ENCODE data around the gene CAVIN1. TPM values are rescaled to one million over a fixed set of nuclear protein-coding genes. Genes with fewer than 3 reads are reported as not detected.
A peak's percentile ranks its signal among the peaks of the same experiment; 100 is the strongest.

Gene CAVIN1
- total RNA-seq, 2 donors from 2014 or later = 214 to 220 TPM

- no peak for TF ChIP-seq POLR2A (IDR thresholded peaks at IDR 0.05)
- Histone ChIP-seq H3K27ac (no peak overlapping the region), H3K9me3 (no peaks in the 10 kb centered on the region), H3K36me3 (no peaks in the 10 kb centered on the region), H3K4me3 (no peak overlapping the region), H3K27me3 (replicated peaks; ENCODE audit: insufficient read depth) (no peaks in the 10 kb centered on the region), H3K4me1 (replicated peaks) (no peaks in the 10 kb centered on the region)
- WGBS = 71% methylated on average over 7 of the region's 7 CpGs
- no peak for DNase-seq (ENCODE audit: low spot score)
- intact Hi-C loops (cut with DNase I) = no loop called here
These were observed 18.5 kb upstream of the CAVIN1 start for GRCh38 chr17:42441371-42442195.

DNA sequence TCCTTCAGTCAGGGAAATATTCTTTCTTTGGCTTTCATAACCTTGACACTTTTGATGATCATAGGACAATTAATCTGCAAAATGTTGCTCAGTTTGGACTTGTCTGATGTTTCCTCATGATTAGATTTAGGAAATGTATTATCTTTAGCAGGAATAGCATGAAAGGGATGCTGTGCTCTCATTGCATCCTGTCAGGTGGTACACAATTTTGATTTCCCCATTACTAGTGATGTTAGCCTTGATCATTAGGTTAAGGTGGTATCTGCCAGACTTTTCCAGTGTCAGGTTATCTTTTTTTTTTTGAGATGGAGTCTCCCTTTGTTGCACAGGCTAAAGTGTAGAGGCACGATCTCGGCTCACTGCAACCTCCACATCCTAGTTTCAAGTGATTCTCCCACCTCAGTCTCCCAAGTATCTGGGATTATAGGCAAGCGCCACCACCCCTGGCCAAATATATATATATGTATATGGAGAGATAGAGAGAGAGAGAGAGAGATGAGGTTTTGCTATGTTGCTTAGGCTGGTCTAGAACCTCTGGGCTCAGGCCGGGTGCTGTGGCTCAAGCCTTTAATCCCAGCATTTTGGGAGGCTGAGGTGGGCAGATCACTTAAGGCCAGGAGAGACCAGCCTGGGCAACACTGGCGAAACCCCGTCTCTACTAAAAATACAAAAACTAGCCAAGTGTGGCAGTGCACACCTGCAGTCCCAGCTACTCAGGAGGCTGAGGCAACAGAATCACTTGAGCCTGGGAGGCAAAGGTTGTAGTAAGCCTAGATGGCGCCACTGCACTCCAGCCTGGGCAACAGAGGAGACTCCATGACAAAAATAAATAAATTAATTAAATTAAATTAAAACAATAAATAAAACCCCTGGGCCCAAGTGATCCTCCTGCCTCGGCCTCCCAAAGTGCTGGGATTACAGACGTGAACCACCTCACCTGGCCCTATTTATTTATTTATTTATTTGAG lies 15.8 kb upstream of the CAVIN1 start:
- 91% methylated on average over 9 of the region's 9 CpGs for WGBS
- TF ChIP-seq POLR2AphosphoS5 (IDR thresholded peaks at IDR 0.05) (no peak), POLR2A (IDR thresholded peaks at IDR 0.05) (no peak)
- TF ChIP-seq, protein P1, sequence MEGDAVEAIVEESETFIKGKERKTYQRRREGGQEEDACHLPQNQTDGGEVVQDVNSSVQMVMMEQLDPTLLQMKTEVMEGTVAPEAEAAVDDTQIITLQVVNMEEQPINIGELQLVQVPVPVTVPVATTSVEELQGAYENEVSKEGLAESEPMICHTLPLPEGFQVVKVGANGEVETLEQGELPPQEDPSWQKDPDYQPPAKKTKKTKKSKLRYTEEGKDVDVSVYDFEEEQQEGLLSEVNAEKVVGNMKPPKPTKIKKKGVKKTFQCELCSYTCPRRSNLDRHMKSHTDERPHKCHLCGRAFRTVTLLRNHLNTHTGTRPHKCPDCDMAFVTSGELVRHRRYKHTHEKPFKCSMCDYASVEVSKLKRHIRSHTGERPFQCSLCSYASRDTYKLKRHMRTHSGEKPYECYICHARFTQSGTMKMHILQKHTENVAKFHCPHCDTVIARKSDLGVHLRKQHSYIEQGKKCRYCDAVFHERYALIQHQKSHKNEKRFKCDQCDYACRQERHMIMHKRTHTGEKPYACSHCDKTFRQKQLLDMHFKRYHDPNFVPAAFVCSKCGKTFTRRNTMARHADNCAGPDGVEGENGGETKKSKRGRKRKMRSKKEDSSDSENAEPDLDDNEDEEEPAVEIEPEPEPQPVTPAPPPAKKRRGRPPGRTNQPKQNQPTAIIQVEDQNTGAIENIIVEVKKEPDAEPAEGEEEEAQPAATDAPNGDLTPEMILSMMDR (IDR thresholded peaks at IDR 0.05) = no peak

GRCh38 chr17:42436391-42436790 lies 13.3 kb upstream of the CAVIN1 start:
- no peaks in the 10 kb centered on the region for H3K27me3 ChIP-seq (replicated peaks; ENCODE audit: insufficient read depth)
- H3K4me1 ChIP-seq (replicated peaks) = no peaks in the 10 kb centered on the region
- no peak for DNase-seq (ENCODE audit: low spot score)
- TF ChIP-seq POLR2AphosphoS5 (IDR thresholded peaks at IDR 0.05) = no peak
- TF ChIP-seq POLR2A (IDR thresholded peaks at IDR 0.05) = no peak
- TF ChIP-seq, protein P1 (IDR thresholded peaks at IDR 0.05) = no peak
- WGBS = 60% methylated on average over 6 of the region's 6 CpGs
- no peak overlapping the region for H3K27ac ChIP-seq
- intact Hi-C loops (cut with DNase I) = no loop called here
- no peak overlapping the region for H3K4me3 ChIP-seq
- no peaks in the 10 kb centered on the region for H3K36me3 ChIP-seq
- H3K9me3 ChIP-seq = no peaks in the 10 kb centered on the region

More for the DNA sequence above, 15.8 kb upstream of the CAVIN1 start:
- H3K27ac ChIP-seq = no peak overlapping the region
- intact Hi-C loops (cut with DNase I) = no loop called here
- no peaks in the 10 kb centered on the region for H3K27me3 ChIP-seq (replicated peaks; ENCODE audit: insufficient read depth)
- H3K4me3 ChIP-seq = no peak overlapping the region
- H3K36me3 ChIP-seq = no peaks in the 10 kb centered on the region
- no peak for DNase-seq (ENCODE audit: low spot score)
- H3K4me1 ChIP-seq (replicated peaks) = no peaks in the 10 kb centered on the region
- no peaks in the 10 kb centered on the region for H3K9me3 ChIP-seq

- Histone ChIP-seq H3K27ac (peak overlapping the region; percentile 43 to 64), H3K36me3 (no peaks in the 10 kb centered on the region), H3K4me3 (no peak overlapping the region), H3K27me3 (replicated peaks; ENCODE audit: insufficient read depth) (no peaks in the 10 kb centered on the region), H3K4me1 (replicated peaks) (peaks cover 4% of the 10 kb centered on the region), H3K9me3 (no peaks in the 10 kb centered on the region)
- intact Hi-C loops (cut with DNase I) = no loop called here
- TF ChIP-seq POLR2AphosphoS5 (IDR thresholded peaks at IDR 0.05) = peak; percentile 10
- TF ChIP-seq, protein P1 (IDR thresholded peaks at IDR 0.05) = no peak
- DNase-seq (ENCODE audit: low spot score) = no peak
- WGBS = 27% methylated on average over 3 of the region's 3 CpGs
These were observed 8.7 kb upstream of the CAVIN1 start for GRCh38 chr17:42431758-42432161.

DNA sequence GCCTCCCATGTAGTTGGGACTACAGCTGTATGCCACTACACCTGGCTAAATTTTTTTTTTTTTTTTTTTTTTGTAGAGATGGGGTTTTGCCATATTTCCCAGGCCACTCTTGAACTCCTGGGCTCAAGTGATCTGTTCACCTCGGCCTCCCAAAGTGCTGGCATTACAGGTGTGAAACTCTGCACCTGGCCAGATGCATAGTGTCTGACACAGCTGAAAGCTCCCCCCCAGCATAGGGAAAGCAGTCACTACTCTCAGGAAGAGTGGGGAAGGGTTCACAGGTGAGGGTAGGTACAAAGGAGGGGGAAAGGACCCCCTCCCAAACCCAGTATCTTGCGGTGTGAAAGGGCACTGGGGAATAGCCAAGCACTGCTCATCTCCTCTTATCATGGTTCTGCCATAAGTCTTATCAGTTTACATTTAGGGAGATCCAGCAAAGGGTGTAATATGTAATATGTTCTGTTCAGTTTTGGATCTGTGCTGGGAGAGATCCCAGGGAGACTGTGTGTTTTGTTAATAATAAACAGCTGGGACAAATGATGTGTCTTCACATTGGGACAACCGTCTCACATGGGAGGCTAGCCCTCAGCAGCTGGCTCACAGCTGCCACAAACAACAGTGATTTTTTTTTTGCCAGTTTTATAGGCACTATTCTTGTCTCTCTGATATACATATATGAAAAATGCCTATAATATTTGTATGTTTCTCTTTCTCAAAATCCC lies 6.8 kb upstream of the CAVIN1 start:
- H3K9me3 ChIP-seq = no peaks in the 10 kb centered on the region
- TF ChIP-seq POLR2A (IDR thresholded peaks at IDR 0.05) = no peak
- no peak for TF ChIP-seq POLR2AphosphoS5 (IDR thresholded peaks at IDR 0.05)
- TF ChIP-seq, protein P1 (IDR thresholded peaks at IDR 0.05) = no peak
- 63% methylated on average over 3 of the region's 3 CpGs for WGBS
- no peaks in the 10 kb centered on the region for H3K27me3 ChIP-seq (replicated peaks; ENCODE audit: insufficient read depth)
- no peaks in the 10 kb centered on the region for H3K36me3 ChIP-seq
- H3K4me1 ChIP-seq (replicated peaks) = peaks cover 4% of the 10 kb centered on the region
- no peak for DNase-seq (ENCODE audit: low spot score)
- H3K4me3 ChIP-seq = no peak overlapping the region
- intact Hi-C loops (cut with DNase I) = loop anchor here (10.0 kb wide), 1 partner anchor 245 kb away; the partner anchor contains the start of gene PLEKHH3
- peak overlapping the region; percentile 75 to 86 for H3K27ac ChIP-seq
